ENCODE data around the gene DDC.
"Not testable (repeated sequence)": the region's sequence is repeated elsewhere in the genome, so short reads cannot be mapped to it uniquely, and the experiment has no call there.

The DDC gene

GRCh38 chr7:50529093-50529862 is 35.9 kb downstream of the DDC start:
- DNase-seq (ENCODE audit: extremely low read depth in 1 of 2, low read depth in 1 of 2), result no peak

- DNase-seq (ENCODE audit: extremely low read depth in 1 of 2, low read depth in 1 of 2), result no peak
Observed at GRCh38 chr7:50528266-50529092, 36.7 kb downstream of the DDC start.

DNA sequence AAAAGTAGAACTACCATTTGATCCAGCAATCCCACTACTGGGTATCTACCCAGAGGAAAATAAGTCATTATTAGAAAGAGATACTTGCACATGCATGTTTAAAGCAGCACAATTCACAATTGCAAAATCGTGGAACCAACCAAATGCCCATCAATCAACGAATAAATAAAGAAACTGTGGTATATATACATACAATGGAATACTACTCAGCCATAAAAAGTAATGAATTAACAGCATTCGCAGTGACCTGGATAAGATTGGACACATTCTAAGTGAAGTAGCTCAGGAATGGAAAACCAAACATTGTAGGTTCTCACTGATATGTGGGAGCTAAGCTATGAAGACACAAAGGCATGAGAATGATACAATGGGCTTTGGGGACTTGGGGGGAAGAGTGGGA is 45.9 kb downstream of the DDC start:
- not testable (repeated sequence) for DNase-seq (ENCODE audit: extremely low read depth in 1 of 2, low read depth in 1 of 2)

- DNase-seq (ENCODE audit: extremely low read depth in 1 of 2, low read depth in 1 of 2), result no peak
Observed at GRCh38 chr7:50513166-50513871, 51.9 kb downstream of the DDC start.

DNA sequence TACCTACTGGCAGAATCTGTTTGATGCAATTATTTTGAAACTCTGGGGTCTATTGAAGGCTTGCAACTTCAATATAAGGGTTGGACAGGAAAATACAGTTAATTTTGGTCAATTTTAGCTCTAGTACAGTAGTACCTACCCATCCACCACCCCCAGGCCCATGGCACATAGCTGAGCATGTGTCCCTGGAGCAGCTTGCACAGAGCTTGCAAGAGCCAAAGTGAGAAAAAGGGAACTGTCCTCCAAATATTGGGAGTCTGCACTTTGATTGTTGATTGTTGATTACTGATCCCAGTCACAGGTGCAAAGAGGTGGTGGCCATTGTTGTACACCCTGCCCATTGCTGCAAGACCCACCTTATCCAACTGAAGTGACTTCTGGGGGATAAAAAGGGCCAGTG is 52.8 kb downstream of the DDC start:
- DNase-seq (ENCODE audit: extremely low read depth in 1 of 2, low read depth in 1 of 2), result no peak

- no peak for DNase-seq (ENCODE audit: extremely low read depth in 1 of 2, low read depth in 1 of 2)
Observed at GRCh38 chr7:50509459-50509858, 55.7 kb downstream of the DDC start.

DNA sequence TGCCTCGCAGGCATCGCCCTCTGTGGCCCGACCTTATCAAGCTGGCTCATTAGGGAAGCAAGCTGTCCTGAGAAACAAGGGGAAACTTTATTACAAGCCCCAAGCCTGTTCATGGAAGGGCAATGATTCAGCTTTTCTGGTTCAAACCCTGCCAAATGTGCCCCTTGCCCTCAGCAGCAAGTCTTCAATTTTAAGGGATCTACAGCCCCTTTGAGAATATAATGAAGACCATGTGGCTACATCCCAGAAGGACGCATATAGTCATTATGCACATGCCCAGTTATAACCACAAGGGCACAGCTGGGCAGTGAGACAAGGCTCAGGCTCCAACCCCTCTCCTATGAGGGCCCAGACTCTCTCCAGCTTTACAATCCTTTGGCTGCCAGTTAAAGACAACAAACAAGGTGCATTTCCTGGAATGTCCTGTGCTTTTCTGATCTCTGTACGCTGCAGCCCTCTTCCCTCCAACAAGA is 56.7 kb downstream of the DDC start:
- no peak for DNase-seq (ENCODE audit: extremely low read depth in 1 of 2, low read depth in 1 of 2)

- DNase-seq (ENCODE audit: extremely low read depth in 1 of 2, low read depth in 1 of 2), result no peak
Observed at GRCh38 chr7:50507898-50508470, 57.2 kb downstream of the DDC start.

- DNase-seq (ENCODE audit: extremely low read depth in 1 of 2, low read depth in 1 of 2), result no peak
Observed at GRCh38 chr7:50505553-50506210, 59.5 kb downstream of the DDC start.

- DNase-seq (ENCODE audit: extremely low read depth in 1 of 2, low read depth in 1 of 2), result no peak
Observed at GRCh38 chr7:50504646-50505546, 60.3 kb downstream of the DDC start.

GRCh38 chr7:50502947-50503346 is 62.3 kb downstream of the DDC start:
- no peak for DNase-seq (ENCODE audit: extremely low read depth in 1 of 2, low read depth in 1 of 2)

- no peak for DNase-seq (ENCODE audit: extremely low read depth in 1 of 2, low read depth in 1 of 2)
Observed at GRCh38 chr7:50502001-50502684, 63.1 kb downstream of the DDC start.

- DNase-seq (ENCODE audit: extremely low read depth in 1 of 2, low read depth in 1 of 2), result no peak
Observed at GRCh38 chr7:50499092-50499491, 66.1 kb downstream of the DDC start.

DNA sequence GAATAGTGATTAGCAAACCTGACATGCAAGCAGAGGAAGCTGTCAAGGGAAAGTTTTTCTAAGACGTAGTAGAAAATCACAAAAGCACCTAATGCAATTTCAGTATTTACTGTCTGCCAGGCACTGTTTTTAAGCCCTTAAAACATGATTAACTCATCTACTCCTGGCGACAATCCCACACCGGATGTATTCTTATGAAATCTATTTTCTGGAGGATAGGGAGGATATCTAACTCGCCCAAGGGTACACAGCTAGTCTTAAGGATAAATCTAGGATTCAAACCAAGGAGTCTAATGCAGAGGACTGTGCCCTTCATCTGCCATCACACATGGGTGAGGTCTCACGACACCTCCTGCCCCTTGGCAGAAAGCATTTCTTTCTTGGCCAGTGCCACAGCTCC is 67.2 kb downstream of the DDC start:
- no peak for DNase-seq (ENCODE audit: extremely low read depth in 1 of 2, low read depth in 1 of 2)

GRCh38 chr7:50497068-50497642 is 68.0 kb downstream of the DDC start:
- DNase-seq (ENCODE audit: extremely low read depth in 1 of 2, low read depth in 1 of 2), result no peak

GRCh38 chr7:50496569-50496968 is 68.6 kb downstream of the DDC start:
- DNase-seq (ENCODE audit: extremely low read depth in 1 of 2, low read depth in 1 of 2), result no peak

DNA sequence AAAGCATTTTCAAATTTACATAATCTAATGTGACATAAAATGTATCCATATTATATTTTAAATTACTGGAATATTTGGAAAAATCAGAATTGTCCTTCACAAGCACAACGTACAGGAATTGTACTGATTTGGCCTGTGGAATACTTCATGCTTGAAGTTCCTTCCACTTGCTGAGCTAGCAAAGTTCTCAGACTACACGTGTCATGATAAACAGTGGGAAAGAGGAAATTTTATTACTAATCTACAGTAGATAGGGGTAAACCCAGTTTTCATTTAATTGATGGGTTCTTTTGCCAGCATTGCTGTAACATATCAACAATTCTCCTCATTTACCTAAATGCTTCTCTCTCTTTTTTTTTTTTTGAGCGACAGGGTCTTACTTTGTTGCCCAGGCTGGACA is 69.5 kb downstream of the DDC start:
- DNase-seq (ENCODE audit: extremely low read depth in 1 of 2, low read depth in 1 of 2), result no peak

GRCh38 chr7:50492770-50493519 is 72.3 kb downstream of the DDC start:
- no peak for DNase-seq (ENCODE audit: extremely low read depth in 1 of 2, low read depth in 1 of 2)

Measured in activated CD8-positive, alpha-beta memory T cell treated with anti-CD3 and anti-CD28 coated beads for 1 hour (primary cell).